K562 (cell line): ENCODE measurements around the gene CRYBG1. TPM values are rescaled to one million over a fixed set of nuclear protein-coding genes. Genes with fewer than 3 reads are reported as not detected.

Experiments
- ATAC-seq: fragments of 200-7000 bp; cut with Tn5 transposase; 3 replicates; pipeline ENCODE4 v1.9.1; 2020; ENCODE audit warnings: moderate library complexity
- BruUV-seq: library from RNA; stranded (reverse); fragments of 400-500 nt; replicated peaks from 2 replicates; lab custom pipeline; 2021; lab: Mats Ljungman, UMichigan
- CTCF ChIA-PET: fragments of 300-600 bp; formaldehyde crosslinking; extraction: SDS; loops from one replicate; lab custom pipeline; 2021; ENCODE audit warnings: low intra/inter-chr PET ratio; lab: Yijun Ruan, JAX
- POLR2A ChIA-PET: fragments of 300-600, 350-650 bp; sonication (Branson Sonifier 250); formaldehyde crosslinking; extraction: SDS; loops from one replicate; lab custom pipeline; 2021; ENCODE audit warnings: antibody characterized with exemption, inconsistent platforms; lab: Yijun Ruan, JAX
- DNase-seq, 4 experiments: peaks; one replicate each; pipeline versions ENCODE4 v3.0.0 to v3.0.0-alpha.2; 2011 to 2018; ENCODE audit warnings: low spot score in 3 of 4, mixed read lengths in 3 of 4; ENCODE audit errors: extremely low read depth in 1 of 4
- FAIRE-seq: peaks from 2 replicates; lab custom pipeline; 2011; peaks lifted over from hg19 to GRCh38; lab: Jason Lieb, UNC
- H2AFZ ChIP-seq: 2 replicates; pipeline ENCODE4 v1.6.0; 2011; ENCODE audit warnings: low read depth, low read length, control low read depth, inconsistent platforms
- H3K27ac ChIP-seq: fragments of 200-600 bp; 3 replicates; pipeline ENCODE4 v1.8.0; 2011; ENCODE audit warnings: low read depth, mild to moderate bottlenecking, control low read depth, inconsistent platforms, low read length, moderate library complexity, mixed read lengths; ENCODE audit errors: extremely low read depth
- H3K27me3 ChIP-seq, 2 experiments: fragments of 300-600 bp in 1 of 2; 2 replicates in 1 of 2; 3 replicates in 1 of 2; pipeline versions ENCODE4 v1.6.0 to v1.8.0; 2011; ENCODE audit warnings: inconsistent platforms in 2 of 2, low read length in 2 of 2, mild to moderate bottlenecking in 1 of 2, mixed read lengths in 1 of 2, moderate library complexity in 1 of 2; ENCODE audit not compliant: control insufficient read depth in 2 of 2, insufficient read depth in 2 of 2
- H3K36me3 ChIP-seq: fragments of 300-600 bp; 3 replicates; pipeline ENCODE4 v1.8.0; 2011; ENCODE audit warnings: mild to moderate bottlenecking, low read length, inconsistent platforms; ENCODE audit not compliant: control insufficient read depth, insufficient read depth
- H3K4me1 ChIP-seq, 2 experiments: fragments of 200-600 bp in 1 of 2; replicated peaks in 1 of 2; 2 replicates in 1 of 2; 3 replicates in 1 of 2; pipeline versions ENCODE4 v1.5.1 to v1.8.0; 2011; ENCODE audit warnings: inconsistent platforms in 2 of 2, low read length in 2 of 2, mild to moderate bottlenecking in 1 of 2, mixed read lengths in 1 of 2, moderate library complexity in 1 of 2; ENCODE audit not compliant: control insufficient read depth in 2 of 2, insufficient read depth in 2 of 2
- H3K4me2 ChIP-seq: 2 replicates; pipeline ENCODE4 v1.6.1; 2011; ENCODE audit warnings: low read length, control low read depth, inconsistent platforms, mixed read lengths; ENCODE audit not compliant: insufficient read depth
- H3K4me3 ChIP-seq: fragments of 200-600 bp; sonication (generic), shearing (Covaris generic); 2 replicates; pipeline ENCODE4 v1.5.1; 2016; ENCODE audit warnings: control low read depth, inconsistent platforms
- H3K79me2 ChIP-seq: fragments of 200-600 bp; 3 replicates; pipeline ENCODE4 v1.8.0; 2011; ENCODE audit warnings: low read length, inconsistent platforms; ENCODE audit not compliant: control insufficient read depth, insufficient read depth
- H3K9ac ChIP-seq, 2 experiments: 2 replicates each; pipeline versions ENCODE4 v1.6.0 to v1.6.1; 2011; ENCODE audit warnings: low read depth in 2 of 2, low read length in 2 of 2, control low read depth in 1 of 2, inconsistent platforms in 1 of 2, mild to moderate bottlenecking in 1 of 2, mixed read lengths in 1 of 2; ENCODE audit not compliant: insufficient read depth in 1 of 2
- H3K9me1 ChIP-seq: one replicate; pipeline ENCODE4 v1.6.0; 2011; ENCODE audit warnings: inconsistent platforms, mild to moderate bottlenecking, low read length, moderate library complexity; ENCODE audit not compliant: control insufficient read depth, insufficient read depth
- H3K9me3 ChIP-seq: replicated peaks from 2 replicates; pipeline ENCODE4 v1.5.1; 2011; ENCODE audit warnings: low read depth, low read length, inconsistent platforms; ENCODE audit not compliant: control insufficient read depth, insufficient read depth
- H4K20me1 ChIP-seq: replicated peaks from 2 replicates; pipeline ENCODE4 v1.6.1; 2011; ENCODE audit warnings: low read length, inconsistent platforms, mixed read lengths; ENCODE audit not compliant: control insufficient read depth, insufficient read depth
- ARID1B ChIP-seq: fragments of 450-650 bp; IDR thresholded peaks from 2 replicates; pipeline ENCODE4 v1.6.1; 2016; ENCODE audit warnings: antibody characterized with exemption, mild to moderate bottlenecking, inconsistent platforms
- BRD4 ChIP-seq: fragments of 200-600 bp; sonication (generic); IDR thresholded peaks from 2 replicates; pipeline ENCODE4 v1.6.1; 2017; ENCODE audit warnings: inconsistent platforms
- MAFK ChIP-seq: IDR thresholded peaks from 2 replicates; pipeline ENCODE4 v1.6.1; 2011; ENCODE audit warnings: low read length, improper control_type of control experiment
- RBM39 ChIP-seq: fragments of 200-400 bp; formaldehyde crosslinking; optimal IDR thresholded peaks from 2 replicates; pipeline ENCODE3; 2018; ENCODE audit warnings: low read depth, low read length
- ZBED1 ChIP-seq: IDR thresholded peaks from 2 replicates; pipeline ENCODE4 v1.6.1; 2014
- ZKSCAN8 ChIP-seq: fragments of 200-800 bp; sonication (Bioruptor generic); IDR thresholded peaks from 2 replicates; pipeline ENCODE4 v1.6.1; 2016; ENCODE audit warnings: missing genetic modification characterization, missing compliant biosample characterization
- ZNF24 ChIP-seq: fragments of 450-650 bp; IDR thresholded peaks from 2 replicates; pipeline ENCODE4 v1.6.1; 2016
- WGBS: fragments of 100-300 bp; shearing (Covaris generic); methylation state at CpG from one replicate; pipeline ENCODE4 v1.1.6; 2016; ENCODE audit warnings: low coverage, mixed read lengths; ENCODE audit not compliant: insufficient coverage; ENCODE audit errors: missing lambda C conversion rate; 5-methylcytosine and 5-hydroxymethylcytosine counted together
- in situ Hi-C: fragments of 300-500 bp; cut with MboI; formaldehyde crosslinking; loops from 4 replicates; pipeline ENCODE4 v1.15.0; 2018; ENCODE audit warnings: inconsistent platforms, mixed read lengths
- intact Hi-C: fragments of 100-400 bp; cut with micrococcal nuclease; formaldehyde crosslinking; loops from 2 replicates; pipeline ENCODE4 v1.14.2; 2022
- polyA plus RNA-seq, 8 experiments: library from polyadenylated mRNA; depleted of rRNA in 4 of 8; stranded (reverse) in 5 of 8; unstranded in 3 of 8; fragments of >200 nt; fragmentation: Nextera tagmentation in 2 of 8; fragmentation: Illumina TruSeq in 1 of 8; extraction: Ambion mirVana in 2 of 8; extraction: Trizol in 1 of 8; gene quantifications; 2 replicates each; pipeline versions ENCODE4 v1.2.1 to v1.2.3, GENCODE V29; 2011 to 2014; ENCODE audit warnings: inconsistent platforms in 1 of 8, missing spikeins in 1 of 8
- total RNA-seq, 7 experiments: library from RNA; depleted of rRNA in 6 of 7; stranded (reverse); fragments of >200 nt in 6 of 7; fragmentation: Illumina TruSeq in 2 of 7; extraction: Trizol in 2 of 7; gene quantifications; 2 replicates each; pipeline versions ENCODE4 v1.2.1 to v1.2.3, GENCODE V29; 2011 to 2021; ENCODE audit warnings: low replicate concordance in 1 of 7
- TF ChIP-seq, protein P1 (sequence below), 2 experiments: IDR thresholded peaks; 2 replicates each; pipeline ENCODE4 v1.6.1; 2011; ENCODE audit warnings: borderline replicate concordance in 1 of 2, control low read depth in 1 of 2, low read depth in 1 of 2, low read length in 1 of 2, mild to moderate bottlenecking in 1 of 2, mixed read lengths in 1 of 2, moderate library complexity in 1 of 2; ENCODE audit not compliant: insufficient read depth in 1 of 2, insufficient read length in 1 of 2, poor library complexity in 1 of 2, severe bottlenecking in 1 of 2; ENCODE audit errors: extremely low read depth in 1 of 2
- TF ChIP-seq, protein P2 (sequence below): fragments of 200-800 bp; sonication (Bioruptor generic); IDR thresholded peaks from 2 replicates; pipeline ENCODE4 v1.6.1; 2017; ENCODE audit warnings: missing genetic modification characterization, missing compliant biosample characterization
- TF ChIP-seq, protein P3 (sequence below): fragments of 250-450 bp; sonication (Bioruptor Pico); IDR thresholded peaks from 2 replicates; pipeline ENCODE4 v1.5.0; 2021
- TF ChIP-seq, protein P4 (sequence below): fragments of 250-450 bp; sonication (Bioruptor Pico); IDR thresholded peaks from 2 replicates; pipeline ENCODE4 v1.8.0; 2021; ENCODE audit warnings: mild to moderate bottlenecking, moderate library complexity
- TF ChIP-seq, protein P5 (sequence below): fragments of 150-350 bp; conservative IDR thresholded peaks from 2 replicates; pipeline ENCODE4 v1.6.1; 2014; ENCODE audit warnings: low read length

CRYBG1 gene
- total and polyA plus RNA-seq, 9 of the 15 experiments (the other 6 are each of a cell fraction or from before 2014, with no cell fraction given) = 0.07 to 0.47 (median 0.11) TPM

DNA sequence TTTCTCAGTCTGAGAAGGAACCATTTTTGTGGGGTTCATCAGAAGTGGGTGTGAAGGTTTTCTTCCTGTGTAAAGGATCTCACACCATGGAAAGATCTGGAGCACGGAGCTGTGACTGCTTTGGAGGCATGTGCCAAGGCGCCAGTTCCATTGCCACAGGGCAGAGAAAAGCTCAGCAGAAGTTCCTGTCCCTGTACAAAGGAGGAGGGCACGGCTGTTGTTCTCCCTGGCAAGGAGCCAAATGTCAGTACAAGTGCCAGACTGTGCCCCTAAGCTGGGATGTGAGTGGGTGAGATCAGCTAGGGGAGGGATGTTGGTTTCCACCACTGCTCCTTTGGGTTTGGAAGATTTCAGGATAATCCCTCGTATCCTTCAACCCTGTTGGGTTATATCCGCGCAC is 117.3 kb downstream of the CRYBG1 start (continued):
- TF ChIP-seq, protein P1, sequence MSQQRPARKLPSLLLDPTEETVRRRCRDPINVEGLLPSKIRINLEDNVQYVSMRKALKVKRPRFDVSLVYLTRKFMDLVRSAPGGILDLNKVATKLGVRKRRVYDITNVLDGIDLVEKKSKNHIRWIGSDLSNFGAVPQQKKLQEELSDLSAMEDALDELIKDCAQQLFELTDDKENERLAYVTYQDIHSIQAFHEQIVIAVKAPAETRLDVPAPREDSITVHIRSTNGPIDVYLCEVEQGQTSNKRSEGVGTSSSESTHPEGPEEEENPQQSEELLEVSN (IDR thresholded peaks at IDR 0.05; ENCODE audit: borderline replicate concordance in 1 of 2, extremely low read depth in 1 of 2, insufficient read depth in 1 of 2, insufficient read length in 1 of 2, low read depth in 1 of 2, low read length in 1 of 2, poor library complexity in 1 of 2, severe bottlenecking in 1 of 2) = no peak

DNA sequence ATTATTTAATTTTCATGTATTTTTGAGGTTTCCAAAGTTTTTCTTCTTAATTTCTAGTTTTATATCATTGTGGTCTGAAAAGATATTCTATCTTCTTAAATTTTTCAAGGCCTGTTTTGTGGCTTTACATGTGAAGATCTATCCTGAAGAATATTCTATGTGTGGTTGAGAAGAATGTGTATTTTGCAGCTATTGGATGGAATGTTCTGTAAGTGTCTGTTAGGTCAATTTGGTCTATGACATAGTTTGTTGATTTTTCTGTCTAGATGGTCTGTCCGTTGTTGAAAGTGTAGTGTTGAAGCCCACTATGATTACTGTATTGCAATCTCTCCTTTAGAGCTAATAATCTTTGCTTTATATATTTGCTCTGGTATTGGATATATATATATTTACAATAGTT is 125.7 kb downstream of the CRYBG1 start:
- Histone ChIP-seq H3K4me3 (no peak overlapping the region), H4K20me1 (no peaks in the 10 kb centered on the region), H3K27ac (no peak overlapping the region), H3K9ac (no peak overlapping the region), H3K9me1 (no peaks in the 10 kb centered on the region), H2AFZ (no peak overlapping the region), H3K27me3 (peaks cover 2 to 6% of the 10 kb centered on the region in 2 experiments; a peak in 2 of 5 replicates), H3K36me3 (no peaks in the 10 kb centered on the region), H3K79me2 (no peaks in the 10 kb centered on the region), H3K9me3 (no peaks in the 10 kb centered on the region), H3K4me1 (peaks cover 10 to 13% of the 10 kb centered on the region in 2 experiments; a peak in 3 of 5 replicates), H3K4me2 (no peak overlapping the region)
- intact Hi-C loops (no loop called here), in situ Hi-C loops (no loop called here)
- FAIRE-seq (no peak), ATAC-seq (no peak), DNase-seq (no peak)
- ChIA-PET POLR2A (no interaction called here), CTCF (no interaction called here)
- no TSS peak for BruUV-seq
- 12% methylated on average over 1 of the region's 1 CpG for WGBS
- TF ChIP-seq MAFK (no peak), ZBED1 (no peak), BRD4 (no peak), ARID1B (no peak), RBM39 (no peak), ZKSCAN8 (CRISPR knock-in tag) (no peak), ZNF24 (no peak)
- TF ChIP-seq, protein P2, sequence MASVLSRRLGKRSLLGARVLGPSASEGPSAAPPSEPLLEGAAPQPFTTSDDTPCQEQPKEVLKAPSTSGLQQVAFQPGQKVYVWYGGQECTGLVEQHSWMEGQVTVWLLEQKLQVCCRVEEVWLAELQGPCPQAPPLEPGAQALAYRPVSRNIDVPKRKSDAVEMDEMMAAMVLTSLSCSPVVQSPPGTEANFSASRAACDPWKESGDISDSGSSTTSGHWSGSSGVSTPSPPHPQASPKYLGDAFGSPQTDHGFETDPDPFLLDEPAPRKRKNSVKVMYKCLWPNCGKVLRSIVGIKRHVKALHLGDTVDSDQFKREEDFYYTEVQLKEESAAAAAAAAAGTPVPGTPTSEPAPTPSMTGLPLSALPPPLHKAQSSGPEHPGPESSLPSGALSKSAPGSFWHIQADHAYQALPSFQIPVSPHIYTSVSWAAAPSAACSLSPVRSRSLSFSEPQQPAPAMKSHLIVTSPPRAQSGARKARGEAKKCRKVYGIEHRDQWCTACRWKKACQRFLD (CRISPR knock-in tag) = no peak
- TF ChIP-seq, protein P3, sequence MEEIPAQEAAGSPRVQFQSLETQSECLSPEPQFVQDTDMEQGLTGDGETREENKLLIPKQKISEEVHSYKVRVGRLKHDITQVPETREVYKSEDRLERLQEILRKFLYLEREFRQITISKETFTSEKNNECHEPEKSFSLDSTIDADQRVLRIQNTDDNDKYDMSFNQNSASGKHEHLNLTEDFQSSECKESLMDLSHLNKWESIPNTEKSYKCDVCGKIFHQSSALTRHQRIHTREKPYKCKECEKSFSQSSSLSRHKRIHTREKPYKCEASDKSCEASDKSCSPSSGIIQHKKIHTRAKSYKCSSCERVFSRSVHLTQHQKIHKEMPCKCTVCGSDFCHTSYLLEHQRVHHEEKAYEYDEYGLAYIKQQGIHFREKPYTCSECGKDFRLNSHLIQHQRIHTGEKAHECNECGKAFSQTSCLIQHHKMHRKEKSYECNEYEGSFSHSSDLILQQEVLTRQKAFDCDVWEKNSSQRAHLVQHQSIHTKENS (CRISPR knock-in tag) = no peak
- TF ChIP-seq, protein P4, sequence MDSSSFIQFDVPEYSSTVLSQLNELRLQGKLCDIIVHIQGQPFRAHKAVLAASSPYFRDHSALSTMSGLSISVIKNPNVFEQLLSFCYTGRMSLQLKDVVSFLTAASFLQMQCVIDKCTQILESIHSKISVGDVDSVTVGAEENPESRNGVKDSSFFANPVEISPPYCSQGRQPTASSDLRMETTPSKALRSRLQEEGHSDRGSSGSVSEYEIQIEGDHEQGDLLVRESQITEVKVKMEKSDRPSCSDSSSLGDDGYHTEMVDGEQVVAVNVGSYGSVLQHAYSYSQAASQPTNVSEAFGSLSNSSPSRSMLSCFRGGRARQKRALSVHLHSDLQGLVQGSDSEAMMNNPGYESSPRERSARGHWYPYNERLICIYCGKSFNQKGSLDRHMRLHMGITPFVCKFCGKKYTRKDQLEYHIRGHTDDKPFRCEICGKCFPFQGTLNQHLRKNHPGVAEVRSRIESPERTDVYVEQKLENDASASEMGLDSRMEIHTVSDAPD = no peak
- TF ChIP-seq, protein P5, sequence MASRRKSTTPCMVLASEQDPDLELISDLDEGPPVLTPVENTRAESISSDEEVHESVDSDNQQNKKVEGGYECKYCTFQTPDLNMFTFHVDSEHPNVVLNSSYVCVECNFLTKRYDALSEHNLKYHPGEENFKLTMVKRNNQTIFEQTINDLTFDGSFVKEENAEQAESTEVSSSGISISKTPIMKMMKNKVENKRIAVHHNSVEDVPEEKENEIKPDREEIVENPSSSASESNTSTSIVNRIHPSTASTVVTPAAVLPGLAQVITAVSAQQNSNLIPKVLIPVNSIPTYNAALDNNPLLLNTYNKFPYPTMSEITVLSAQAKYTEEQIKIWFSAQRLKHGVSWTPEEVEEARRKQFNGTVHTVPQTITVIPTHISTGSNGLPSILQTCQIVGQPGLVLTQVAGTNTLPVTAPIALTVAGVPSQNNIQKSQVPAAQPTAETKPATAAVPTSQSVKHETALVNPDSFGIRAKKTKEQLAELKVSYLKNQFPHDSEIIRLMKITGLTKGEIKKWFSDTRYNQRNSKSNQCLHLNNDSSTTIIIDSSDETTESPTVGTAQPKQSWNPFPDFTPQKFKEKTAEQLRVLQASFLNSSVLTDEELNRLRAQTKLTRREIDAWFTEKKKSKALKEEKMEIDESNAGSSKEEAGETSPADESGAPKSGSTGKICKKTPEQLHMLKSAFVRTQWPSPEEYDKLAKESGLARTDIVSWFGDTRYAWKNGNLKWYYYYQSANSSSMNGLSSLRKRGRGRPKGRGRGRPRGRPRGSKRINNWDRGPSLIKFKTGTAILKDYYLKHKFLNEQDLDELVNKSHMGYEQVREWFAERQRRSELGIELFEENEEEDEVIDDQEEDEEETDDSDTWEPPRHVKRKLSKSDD = no peak
